ENCODE data around the gene ANKRD36C.
"Not testable (repeated sequence)": the region's sequence is repeated elsewhere in the genome, so short reads cannot be mapped to it uniquely, and the experiment has no call there.

The ANKRD36C gene

DNA sequence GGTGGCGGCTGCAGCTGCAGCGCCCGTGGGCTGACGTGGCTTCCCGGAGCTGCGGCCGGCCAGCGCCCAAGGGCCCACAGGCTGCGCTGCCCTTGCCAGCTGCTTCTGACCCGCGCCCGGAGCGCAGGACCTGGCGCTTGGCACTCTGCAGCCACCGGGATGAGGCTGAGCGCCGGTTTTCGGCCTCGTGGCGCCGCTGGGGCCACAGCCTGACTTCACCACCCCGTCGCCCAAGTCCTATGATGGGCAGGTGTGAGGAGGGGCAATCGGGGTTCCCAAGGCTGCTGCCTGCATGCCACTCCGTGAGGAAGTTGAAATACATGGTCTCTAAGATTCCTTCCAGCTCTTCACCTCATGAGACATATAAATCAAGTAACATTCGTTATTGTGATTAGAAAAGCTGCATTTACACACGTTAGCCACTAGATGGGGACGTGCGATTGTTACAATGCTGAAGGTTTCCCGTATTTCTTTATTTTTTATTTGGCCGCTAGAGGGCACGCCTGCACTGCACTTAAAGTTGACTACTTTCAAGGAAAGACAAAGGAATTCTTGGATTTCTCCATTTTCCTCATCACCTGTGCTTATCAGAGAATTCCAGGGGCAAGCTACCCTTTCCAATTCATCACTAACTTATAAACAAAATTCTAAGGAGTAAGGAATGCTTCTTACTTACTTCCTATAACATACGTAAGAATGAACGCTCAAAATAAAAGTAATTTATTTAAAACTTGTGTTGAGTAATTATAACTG is 1.1 kb upstream of the ANKRD36C start:
- not testable (repeated sequence) for DNase-seq

DNA sequence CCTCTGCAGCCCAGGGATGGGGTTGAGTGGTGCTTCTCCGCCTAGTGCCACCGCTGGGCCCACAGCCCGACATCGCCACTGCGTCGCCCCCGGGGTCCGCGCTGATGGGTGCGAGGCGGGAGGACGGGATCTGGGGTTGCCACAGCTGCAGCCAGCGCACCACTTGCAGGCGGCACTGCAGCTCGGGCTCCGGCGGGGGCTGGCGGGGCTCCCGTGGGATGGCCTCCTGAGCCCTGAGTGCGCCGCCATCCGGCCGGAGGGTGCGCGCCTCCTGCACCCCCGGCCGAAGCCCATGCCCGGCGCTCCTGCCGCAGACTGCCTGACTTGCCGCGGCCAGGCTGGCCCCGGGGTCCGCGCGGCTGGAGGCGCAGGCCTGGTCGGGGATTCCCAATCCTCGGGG is 478 bp upstream of the ANKRD36C start:
- not testable (repeated sequence) for DNase-seq

DNA sequence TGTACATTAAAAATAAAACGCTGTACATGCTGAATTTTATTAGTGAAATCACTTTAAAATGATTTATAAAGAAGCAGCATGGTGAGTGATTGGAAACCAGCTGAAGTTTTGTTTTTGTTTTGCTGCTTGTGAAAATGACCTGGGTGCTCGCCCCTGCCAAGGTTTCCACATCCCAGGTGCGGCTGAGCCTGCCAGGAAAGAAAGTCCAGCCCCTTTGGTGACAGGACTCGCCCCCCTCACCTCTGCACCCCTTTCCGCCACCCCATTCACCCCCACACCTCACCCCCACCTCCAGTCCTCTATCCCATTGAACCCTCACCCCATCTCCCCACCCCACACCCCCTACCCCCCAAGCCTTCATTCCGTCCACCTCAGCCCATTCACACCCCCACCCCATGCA is 740 bp downstream of the ANKRD36C start:
- DNase-seq = not testable (repeated sequence)

DNA sequence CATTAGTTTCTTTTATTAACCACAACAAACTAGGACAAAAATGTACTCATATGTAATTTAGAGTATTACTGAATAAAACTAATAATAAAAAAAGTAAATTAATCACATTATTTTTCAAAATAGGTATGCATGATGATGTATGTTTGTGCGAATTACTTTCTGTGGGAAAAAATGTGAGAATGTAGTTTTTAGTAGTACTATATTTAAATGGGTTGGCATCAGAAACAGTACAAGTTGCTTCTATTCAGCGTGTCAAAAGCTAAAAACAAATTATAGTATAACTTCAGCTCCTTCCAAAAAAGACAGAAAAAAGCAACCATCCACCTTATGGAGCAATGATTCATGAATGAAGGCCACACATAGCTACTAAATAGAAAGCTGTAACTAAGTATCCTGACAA is 40.0 kb downstream of the ANKRD36C start:
- not testable (repeated sequence) for DNase-seq

DNA sequence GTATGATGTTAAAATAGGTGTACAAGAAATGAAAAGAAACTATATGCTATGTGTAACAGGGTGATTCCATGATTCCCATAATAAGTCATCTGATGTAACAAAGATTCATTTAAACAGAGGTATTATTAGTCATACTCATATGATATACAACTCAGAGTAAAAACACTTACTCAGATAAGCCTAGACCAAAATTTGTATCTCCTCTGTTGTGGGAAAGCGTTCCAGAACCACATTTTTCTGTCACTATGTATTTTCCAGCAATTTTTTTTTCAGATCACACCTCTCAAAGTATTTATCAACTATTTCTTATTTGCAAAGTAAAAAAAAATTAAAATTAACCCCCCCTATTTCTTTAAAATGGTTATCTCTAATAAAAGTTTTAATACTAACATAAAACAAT is 43.6 kb downstream of the ANKRD36C start:
- not testable (repeated sequence) for DNase-seq

DNA sequence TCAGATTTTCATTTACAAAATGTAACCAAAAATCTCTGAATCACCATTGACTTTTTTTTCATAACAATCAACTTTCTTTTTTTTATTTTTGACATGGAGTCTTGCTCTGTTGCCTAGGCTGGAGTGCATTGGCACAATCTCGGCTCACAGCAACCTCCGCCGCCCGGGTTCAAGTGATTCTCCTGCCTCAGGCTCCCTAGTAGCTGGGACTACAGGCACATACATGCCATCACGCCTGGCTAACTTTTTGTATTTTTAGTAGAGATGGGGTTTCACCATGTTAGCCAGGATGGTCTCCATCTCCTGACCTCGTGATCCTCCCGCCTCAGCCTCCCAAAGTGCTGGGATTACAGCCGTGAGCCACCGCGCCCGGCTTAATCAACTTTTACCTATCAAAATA is 51.7 kb downstream of the ANKRD36C start:
- DNase-seq = not testable (repeated sequence)

DNA sequence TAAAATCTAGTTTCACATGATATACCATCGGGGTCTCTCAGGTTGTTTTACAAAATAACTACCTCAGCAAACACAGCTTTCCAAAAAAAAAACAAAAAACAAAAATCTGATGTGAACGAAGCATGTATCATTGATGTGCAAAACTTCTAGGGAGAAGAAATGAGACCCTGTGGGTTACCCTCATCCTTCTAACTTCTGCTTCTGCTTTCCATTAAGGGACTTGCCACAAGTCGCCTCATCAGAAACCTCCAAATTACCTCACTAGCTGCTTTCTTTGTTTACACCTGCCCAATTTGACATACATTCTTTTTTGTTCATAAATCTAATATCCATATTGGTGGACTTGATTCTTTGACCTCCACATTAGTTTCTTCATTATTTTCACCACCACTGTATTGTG is 60.9 kb downstream of the ANKRD36C start:
- not testable (repeated sequence) for DNase-seq

DNA sequence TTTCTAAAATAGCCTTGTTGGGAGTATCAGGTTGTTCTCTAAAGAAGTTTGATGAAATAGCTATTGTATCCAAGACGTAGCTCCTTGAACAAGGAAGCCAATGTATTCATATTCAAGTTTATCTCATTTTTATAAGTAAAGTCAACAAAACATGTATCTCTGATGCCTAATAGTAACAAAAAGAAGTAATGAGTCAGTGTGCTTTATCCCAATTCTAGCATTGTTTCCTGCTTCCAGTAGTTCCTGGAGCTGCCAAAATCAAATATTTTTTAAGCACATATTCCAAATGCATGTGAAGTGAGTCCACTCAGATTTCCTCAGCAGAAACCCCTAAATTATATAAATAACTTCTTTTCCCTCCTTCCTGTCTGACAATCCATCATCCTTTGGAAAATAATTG is 74.6 kb downstream of the ANKRD36C start:
- not testable (repeated sequence) for DNase-seq

DNA sequence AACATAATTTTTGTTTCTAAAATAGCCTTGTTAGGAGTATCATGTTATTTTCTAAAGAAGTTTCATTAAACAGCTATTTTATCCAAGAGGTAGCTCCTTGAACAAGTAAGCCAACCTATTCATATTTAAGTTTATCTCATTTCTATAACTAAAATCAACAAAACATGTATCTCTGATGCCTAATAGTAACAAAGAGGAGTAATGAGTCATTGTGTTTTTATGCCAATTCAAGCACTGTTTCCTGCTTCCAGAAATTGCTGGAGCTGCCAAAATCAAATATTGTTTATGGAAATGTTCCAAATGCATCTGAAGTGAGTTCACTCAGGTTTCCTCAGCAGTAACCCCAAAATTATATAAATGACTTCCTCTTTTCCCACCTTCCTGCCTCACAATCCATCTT is 76.5 kb downstream of the ANKRD36C start:
- not testable (repeated sequence) for DNase-seq

DNA sequence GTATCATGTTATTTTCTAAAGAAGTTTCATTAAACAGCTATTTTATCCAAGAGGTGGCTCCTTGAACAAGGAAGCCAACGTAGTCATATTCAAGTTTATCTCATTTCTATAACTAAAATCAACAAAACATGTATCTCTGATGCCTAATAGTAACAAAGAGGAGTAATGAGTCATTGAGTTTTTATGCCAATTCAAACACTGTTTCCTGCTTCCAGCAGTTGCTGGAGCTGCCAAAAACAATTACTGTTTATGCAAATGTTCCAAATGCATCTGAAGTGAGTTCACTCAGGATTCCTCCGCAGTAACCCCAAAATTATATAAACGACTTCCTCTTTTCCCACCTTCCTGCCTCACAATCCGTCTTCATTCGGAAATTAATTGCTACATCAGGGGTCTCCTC is 80.2 kb downstream of the ANKRD36C start:
- not testable (repeated sequence) for DNase-seq

GRCh38 chr2:95894443-95894842 is 97.2 kb downstream of the ANKRD36C start:
- not testable (repeated sequence) for DNase-seq

- DNase-seq = not testable (repeated sequence)
These were observed 123.7 kb downstream of the ANKRD36C start for GRCh38 chr2:95867929-95868328.

DNA sequence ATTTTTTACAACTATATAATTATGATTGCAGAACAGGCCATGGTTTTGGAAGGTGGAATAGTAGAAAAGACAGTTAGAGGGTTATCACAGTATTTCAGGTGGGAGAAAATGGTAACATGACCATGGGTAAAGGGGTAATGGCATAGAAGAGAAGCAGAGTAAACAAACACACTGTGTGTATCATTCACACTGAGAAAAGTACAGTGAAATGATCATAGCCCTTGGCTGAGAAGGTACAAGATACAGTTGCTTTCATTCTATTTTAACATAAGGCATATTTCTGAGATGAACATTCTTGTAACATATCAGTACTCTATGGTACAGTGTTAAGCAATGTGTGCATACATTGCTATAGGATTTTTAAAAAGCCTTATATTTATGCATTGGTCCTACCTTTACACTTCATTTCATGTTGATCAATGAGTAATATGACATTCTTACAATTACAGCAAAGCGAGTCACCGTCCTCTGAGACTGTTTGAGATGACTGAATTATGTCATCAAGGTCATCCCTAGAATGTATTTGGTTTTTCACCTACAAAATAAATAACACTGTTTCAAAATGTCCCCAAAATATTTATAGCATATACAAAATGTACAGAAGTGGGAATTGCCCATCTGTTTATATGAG is 124.5 kb downstream of the ANKRD36C start:
- not testable (repeated sequence) for DNase-seq

- not testable (repeated sequence) for DNase-seq
These were observed 129.5 kb downstream of the ANKRD36C start for GRCh38 chr2:95862121-95862520.

GRCh38 chr2:95836151-95836550 is 155.5 kb downstream of the ANKRD36C start:
- DNase-seq = no peak

DNA sequence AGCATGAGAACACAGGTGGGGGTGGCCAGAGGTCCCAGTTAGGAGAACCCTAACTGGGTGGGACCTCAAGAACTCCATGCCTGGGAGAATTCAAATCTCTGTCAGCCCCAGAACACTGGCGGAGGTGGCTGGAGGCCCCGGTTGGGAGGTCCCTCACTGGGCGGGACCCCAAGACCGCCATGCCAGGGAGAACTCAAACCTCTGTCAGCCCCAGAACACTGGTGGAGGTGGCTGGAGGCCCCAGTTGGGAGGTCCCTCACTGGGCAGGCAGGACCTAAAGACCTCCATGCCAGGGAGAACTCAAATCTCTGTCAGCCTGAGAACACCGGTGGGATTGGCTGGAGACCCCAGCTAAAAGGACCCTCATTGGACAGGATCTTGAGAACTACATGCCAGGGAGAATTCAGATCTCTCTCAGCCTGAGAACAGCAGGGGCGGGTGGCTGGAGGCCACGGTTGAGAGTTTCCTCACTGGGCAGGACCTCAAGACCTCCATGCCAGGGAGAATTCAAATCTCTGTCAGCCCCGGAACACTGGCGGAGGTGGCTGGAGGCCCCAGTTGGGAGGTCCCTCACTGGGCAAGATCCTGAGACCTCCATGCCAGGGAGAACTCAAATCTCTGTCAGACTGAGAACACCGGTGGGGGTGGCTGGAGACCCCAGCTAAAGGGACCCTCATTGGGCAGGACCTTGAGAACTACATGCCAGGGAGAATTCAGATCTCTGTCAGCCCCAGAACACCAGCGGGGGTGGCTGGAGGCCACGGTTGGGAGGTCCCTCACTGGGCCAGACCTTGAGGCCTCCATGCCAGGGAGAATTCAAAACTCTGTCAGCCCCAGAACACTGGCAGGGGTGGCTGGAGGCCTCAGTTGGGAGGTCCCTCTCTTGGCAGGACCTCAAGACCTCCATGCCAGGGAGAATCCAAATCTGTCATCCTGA is 157.3 kb downstream of the ANKRD36C start:
- DNase-seq = not testable (repeated sequence)

GRCh38 chr2:95824218-95824617 is 167.4 kb downstream of the ANKRD36C start:
- DNase-seq = not testable (repeated sequence)

DNA sequence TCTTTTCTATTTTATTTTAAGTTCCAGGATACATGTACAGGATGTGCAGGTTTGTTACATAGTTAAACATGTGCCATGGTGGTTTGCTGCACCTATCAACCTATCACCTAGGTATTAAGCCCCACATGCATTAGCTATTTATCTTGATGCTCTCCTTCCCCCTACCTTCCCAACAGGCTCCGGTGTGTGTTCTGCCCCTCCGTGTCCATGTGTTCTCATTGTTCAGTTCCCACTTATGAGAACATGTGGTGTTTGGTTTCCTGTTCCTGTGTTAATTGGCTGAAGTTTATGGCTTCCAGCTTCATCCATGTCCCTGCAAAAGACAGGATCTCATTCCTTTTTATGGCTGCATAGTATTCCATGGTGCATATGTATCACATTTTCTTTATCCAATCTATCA is 174.1 kb downstream of the ANKRD36C start:
- not testable (repeated sequence) for DNase-seq

GRCh38 chr2:95813311-95813710 is 178.3 kb downstream of the ANKRD36C start:
- DNase-seq = not testable (repeated sequence)

GRCh38 chr2:95799892-95800291 is 191.7 kb downstream of the ANKRD36C start:
- no peak for DNase-seq

DNA sequence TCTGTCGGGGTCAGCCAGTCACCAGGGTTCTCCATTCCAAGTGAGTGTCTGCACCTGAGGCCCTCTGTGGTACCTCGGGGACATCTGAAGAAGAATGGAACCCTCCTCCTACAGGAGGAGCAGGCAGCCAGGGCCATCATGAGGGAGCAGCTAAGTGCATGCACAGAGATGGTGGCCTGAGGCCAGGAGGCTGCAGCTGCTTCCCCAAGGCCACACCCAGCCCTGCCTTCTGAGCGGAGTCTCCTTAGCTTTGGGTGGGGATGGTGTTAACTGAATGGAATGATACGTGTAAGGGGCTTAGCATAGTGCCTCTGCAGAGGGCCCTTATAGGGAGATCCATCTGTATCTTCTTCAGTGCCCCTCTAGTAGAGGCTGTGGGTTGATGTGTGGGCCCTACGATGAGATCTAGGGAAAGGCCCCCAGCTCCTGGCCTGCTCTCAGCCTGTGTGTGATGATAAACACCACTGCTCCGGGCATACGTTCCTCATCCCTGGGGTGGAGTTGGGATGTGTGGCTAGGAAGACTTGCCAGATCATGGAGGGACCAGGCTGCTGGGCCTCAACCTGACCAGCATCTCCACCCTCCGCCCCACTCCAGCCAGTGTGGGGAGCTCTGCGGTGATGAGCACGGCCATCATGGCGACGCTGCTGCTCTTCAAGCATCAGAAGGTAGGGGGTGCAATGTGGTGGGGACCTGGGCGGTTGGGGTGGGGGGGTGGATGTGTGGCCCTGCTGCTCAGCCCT is 192.3 kb downstream of the ANKRD36C start:
- not testable (repeated sequence) for DNase-seq
